ENCODE data around the gene PCDHGB1. TPM values are rescaled to one million over a fixed set of nuclear protein-coding genes. Genes with fewer than 3 reads are reported as not detected.

Gene PCDHGB1
- total RNA-seq, 1 donor from 2014 or later, result 3.3 TPM

GRCh38 chr5:141397756-141398551, 48.1 kb downstream of the PCDHGB1 start, which contains the start of gene PCDHGB5:
Gene PCDHGB5, plus strand, starts transcription at chr5:141397947. Its CDS starts 181 bp downstream, at chr5:141398128.

Other genes starting within 250 kb of the PCDHGB1 start
- gene PCDHB3, start 249.6 kb upstream of the PCDHGB1 start, total RNA-seq, result 0.55 and 0.57 TPM in 2 replicates
- gene PCDHB4, start 228.3 kb upstream of the PCDHGB1 start, total RNA-seq, result 0.09 and 0.14 TPM in 2 replicates
- gene PCDHB5, start 214.9 kb upstream of the PCDHGB1 start, total RNA-seq, result 0.57 and 1.4 TPM in 2 replicates
- under 0.01 and 0.09 TPM in 2 replicates for gene PCDHB6, start 200.0 kb upstream of the PCDHGB1 start, total RNA-seq
- gene PCDHB7, start 177.5 kb upstream of the PCDHGB1 start, total RNA-seq, result 0.18 and 0.71 TPM in 2 replicates
- gene PCDHB8, start 172.3 kb upstream of the PCDHGB1 start, total RNA-seq, result 0.09 and 0.43 TPM in 2 replicates
- gene PCDHB16, start 167.7 kb upstream of the PCDHGB1 start, total RNA-seq, result 0.18 and 0.85 TPM in 2 replicates
- gene PCDHB9, start 162.9 kb upstream of the PCDHGB1 start, total RNA-seq, result 0.09 and 0.14 TPM in 2 replicates
- 0.28 and 0.71 TPM in 2 replicates for gene PCDHB10, start 157.7 kb upstream of the PCDHGB1 start, total RNA-seq
- gene PCDHB11, start 150.5 kb upstream of the PCDHGB1 start, total RNA-seq, result 0.18 and 0.28 TPM in 2 replicates
- gene PCDHB12, start 141.4 kb upstream of the PCDHGB1 start, total RNA-seq, result 0.09 and 0.43 TPM in 2 replicates
- gene PCDHB13, start 136.2 kb upstream of the PCDHGB1 start, total RNA-seq, result 0.28 TPM in 2 replicates
- 0.46 and 0.85 TPM in 2 replicates for gene PCDHB14, start 126.8 kb upstream of the PCDHGB1 start, total RNA-seq
- gene PCDHB15, start 104.7 kb upstream of the PCDHGB1 start, total RNA-seq, result 0.46 and 0.71 TPM in 2 replicates
- 0.14 and 0.18 TPM in 2 replicates for gene SLC25A2, start 46.0 kb upstream of the PCDHGB1 start, total RNA-seq
- 75.2 and 97.5 TPM in 2 replicates for gene TAF7, start 29.3 kb upstream of the PCDHGB1 start, total RNA-seq
- 1.1 TPM in 2 replicates for gene PCDHGA1, start 19.6 kb upstream of the PCDHGB1 start, total RNA-seq
- 2.7 and 2.8 TPM in 2 replicates for gene PCDHGA2, start 11.3 kb upstream of the PCDHGB1 start, total RNA-seq
- 0.85 and 1.4 TPM in 2 replicates for gene PCDHGA3, start 6.3 kb upstream of the PCDHGB1 start, total RNA-seq
- gene PCDHGA4, start 4.9 kb downstream of the PCDHGB1 start, total RNA-seq, result 3.3 and 4.5 TPM in 2 replicates
- gene PCDHGB2, start 9.9 kb downstream of the PCDHGB1 start, total RNA-seq, result 2.4 and 2.7 TPM in 2 replicates
- gene PCDHGA5, start 14.1 kb downstream of the PCDHGB1 start, total RNA-seq, result 1.3 TPM in 2 replicates
- 5.3 and 5.4 TPM in 2 replicates for gene PCDHGB3, start 20.1 kb downstream of the PCDHGB1 start, total RNA-seq
- 3.0 and 3.2 TPM in 2 replicates for gene PCDHGA6, start 23.8 kb downstream of the PCDHGB1 start, total RNA-seq
- 4.1 and 4.6 TPM in 2 replicates for gene PCDHGA7, start 32.6 kb downstream of the PCDHGB1 start, total RNA-seq
- 26.9 and 27.5 TPM in 2 replicates for gene PCDHGB4, start 37.6 kb downstream of the PCDHGB1 start, total RNA-seq
- 3.0 and 3.3 TPM in 2 replicates for gene PCDHGA8, start 42.5 kb downstream of the PCDHGB1 start, total RNA-seq
- gene PCDHGB5, start 47.8 kb downstream of the PCDHGB1 start, total RNA-seq, result 15.9 and 19.9 TPM in 2 replicates
- 2.7 and 3.1 TPM in 2 replicates for gene PCDHGA9, start 52.7 kb downstream of the PCDHGB1 start, total RNA-seq
- gene PCDHGB6, start 57.9 kb downstream of the PCDHGB1 start, total RNA-seq, result 2.7 and 3.1 TPM in 2 replicates
- 4.3 and 5.4 TPM in 2 replicates for gene PCDHGA10, start 62.9 kb downstream of the PCDHGB1 start, total RNA-seq
- gene PCDHGB7, start 67.6 kb downstream of the PCDHGB1 start, total RNA-seq, result 6.3 and 6.9 TPM in 2 replicates
- 6.4 and 8.5 TPM in 2 replicates for gene PCDHGA11, start 71.0 kb downstream of the PCDHGB1 start, total RNA-seq
- 9.1 and 11.7 TPM in 2 replicates for gene PCDHGA12, start 80.4 kb downstream of the PCDHGB1 start, total RNA-seq
- 38.1 and 41.7 TPM in 2 replicates for gene PCDHGC3, start 125.9 kb downstream of the PCDHGB1 start, total RNA-seq
- gene PCDHGC4, start 134.9 kb downstream of the PCDHGB1 start, total RNA-seq, result 1.7 TPM in 2 replicates
- gene PCDHGC5, start 139.0 kb downstream of the PCDHGB1 start, total RNA-seq, result 1.3 and 2.6 TPM in 2 replicates

Measured in smooth muscle cell of bladder (primary cell).